HG03066 (cell line): Measurements from ENCODE around the gene GALR3.

ENCODE experiments used
- ATAC-seq: cut with Tn5 transposase; IDR thresholded peaks from one replicate; pipeline ENCODE4 v1.9.1; 2021; ENCODE audit warnings: low read depth; ENCODE audit not compliant: unreplicated experiment

Gene GALR3

DNA sequence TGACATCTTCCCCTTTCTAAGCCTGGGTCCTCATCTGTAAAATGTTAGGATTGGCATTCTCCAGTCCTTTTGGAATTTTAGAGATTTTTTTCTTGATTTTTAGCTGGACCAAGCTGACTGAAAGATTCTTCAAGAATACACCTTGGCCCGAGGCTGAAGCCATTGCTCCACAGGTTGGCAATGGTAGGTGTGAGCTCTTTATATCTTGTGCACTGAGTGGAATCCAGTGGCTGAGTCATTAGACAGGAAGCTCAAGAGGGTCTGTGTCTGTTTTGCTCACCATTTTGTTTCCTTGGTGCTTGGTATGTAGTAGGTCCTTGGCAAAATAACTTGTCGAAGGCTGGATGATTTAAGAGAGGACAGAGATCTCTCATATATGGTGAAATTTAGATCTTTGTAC is 32.3 kb downstream of the GALR3 start:
- ATAC-seq = no peak

DNA sequence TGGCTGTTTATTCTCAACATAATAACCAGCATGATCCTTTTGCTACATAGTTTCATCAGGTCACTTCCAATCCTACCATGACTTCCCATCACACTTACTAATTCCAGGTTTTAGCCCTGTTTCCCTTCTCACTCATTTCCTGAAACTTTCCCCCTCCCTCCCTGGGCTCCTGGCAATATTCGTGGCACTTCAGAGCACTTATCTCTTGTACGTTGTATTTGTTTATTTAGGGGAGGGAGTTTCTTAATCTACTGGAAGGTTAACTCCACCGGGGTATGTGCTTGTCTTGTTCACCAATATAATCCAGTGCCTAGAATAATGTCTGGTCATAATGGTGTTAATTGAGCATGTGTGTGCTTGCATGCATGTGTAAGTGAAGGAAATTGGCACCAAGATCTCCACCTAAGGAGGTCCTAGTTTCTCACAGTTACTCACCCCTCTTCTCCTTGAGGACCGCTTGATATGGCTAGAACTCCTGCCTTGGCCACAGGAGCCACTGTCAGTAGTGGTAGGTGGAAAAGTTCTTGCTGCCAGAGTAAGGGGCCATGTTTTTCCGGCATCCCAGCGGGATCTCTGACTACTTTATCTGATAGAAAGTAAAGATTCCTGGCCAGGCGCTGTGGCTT is 37.7 kb downstream of the GALR3 start:
- no peak for ATAC-seq

DNA sequence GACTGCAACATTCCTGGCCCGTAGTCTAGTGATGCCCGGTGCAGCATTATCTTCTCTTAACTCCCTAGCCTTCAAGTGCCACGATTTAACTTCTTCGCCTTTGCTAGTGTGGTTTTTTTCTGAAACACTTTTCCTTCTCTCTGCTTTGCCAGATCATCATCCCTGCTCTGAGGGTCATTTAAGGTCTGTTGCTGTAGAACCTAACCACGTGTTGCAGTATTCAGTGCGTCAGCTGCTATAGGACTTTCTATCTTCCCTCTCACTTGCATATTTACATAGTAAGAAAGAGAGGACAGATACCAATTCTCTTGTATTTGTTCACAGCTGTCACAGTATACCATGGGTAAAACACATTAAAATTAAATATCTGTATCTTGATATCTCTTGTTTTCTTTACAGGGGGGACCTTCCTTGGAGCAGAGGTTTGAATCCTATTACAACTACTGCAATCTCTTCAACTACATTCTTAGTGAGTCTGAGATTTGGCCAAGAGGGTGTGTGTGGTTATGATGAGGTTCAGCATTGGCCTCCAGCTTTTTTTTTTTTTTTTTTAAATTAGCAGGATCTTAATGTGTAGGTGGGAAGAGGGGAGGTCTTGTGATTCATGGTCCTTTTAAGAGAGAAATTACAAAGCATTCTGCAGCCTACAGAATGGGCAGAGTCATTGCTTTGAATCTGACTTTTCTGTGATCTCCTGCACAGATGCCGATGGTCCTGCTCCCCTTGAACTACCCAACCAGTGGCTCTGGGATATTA is 39.6 kb downstream of the GALR3 start:
- ATAC-seq = no peak

DNA sequence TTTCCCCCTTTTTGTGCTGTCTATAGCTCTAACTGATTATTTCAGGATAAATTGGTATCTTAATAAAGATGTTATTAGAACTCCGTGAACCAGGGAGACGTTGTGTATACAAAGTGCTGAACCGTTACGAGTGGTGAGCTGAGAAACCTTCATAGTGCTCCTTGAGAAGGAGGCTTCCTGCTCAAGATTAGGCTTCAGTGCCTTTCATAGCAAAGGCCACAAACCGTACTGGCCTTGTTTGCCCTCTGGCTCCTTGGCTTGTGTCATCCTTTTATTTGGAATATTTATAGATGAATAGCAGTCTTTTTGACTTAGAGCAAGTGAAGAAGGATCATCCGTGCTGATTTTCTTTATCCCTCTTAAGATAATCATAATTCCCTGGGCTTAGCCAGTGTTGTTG is 42.3 kb downstream of the GALR3 start:
- no peak for ATAC-seq

DNA sequence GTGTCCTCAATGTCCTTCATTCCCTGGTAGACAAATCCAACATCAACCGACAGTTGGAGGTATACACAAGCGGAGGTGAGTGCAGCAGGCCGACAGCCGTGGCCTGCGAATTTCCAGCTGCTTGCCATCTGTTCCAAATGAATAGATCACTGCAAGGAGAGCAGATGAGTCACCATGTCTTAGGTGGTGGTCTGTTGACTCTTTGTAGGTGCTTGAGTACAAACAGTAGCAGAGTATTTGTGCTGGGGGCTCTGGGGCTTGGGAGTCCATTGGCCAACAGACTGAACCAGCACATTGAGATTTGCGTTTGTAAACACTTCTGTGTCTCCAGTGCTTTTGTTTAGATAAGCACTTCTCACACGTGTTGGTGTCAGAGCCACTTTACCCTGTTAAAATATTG is 47.1 kb downstream of the GALR3 start:
- no peak for ATAC-seq
